Progenitor cell of endocrine pancreas (in vitro differentiated cells): ENCODE results near the gene ITIH1. TPM values are rescaled to one million over a fixed set of nuclear protein-coding genes. Genes with fewer than 3 reads are reported as not detected.

ENCODE experiments used
- DNase-seq: peaks from one replicate; pipeline ENCODE4 v3.0.0; 2021; ENCODE audit warnings: low spot score; ENCODE audit not compliant: unreplicated experiment
- H3K27ac Mint-ChIP-seq: 2 replicates; pipeline ENCODE4 v1.8.0; 2021; ENCODE audit warnings: mild to moderate bottlenecking, moderate library complexity, mixed read lengths
- H3K27me3 Mint-ChIP-seq: 2 replicates; pipeline ENCODE4 v1.8.0; 2021; ENCODE audit warnings: mixed read lengths
- H3K36me3 Mint-ChIP-seq: 2 replicates; pipeline ENCODE4 v1.8.0; 2022; ENCODE audit warnings: mixed read lengths; ENCODE audit not compliant: insufficient read depth
- H3K4me1 Mint-ChIP-seq: 2 replicates; pipeline ENCODE4 v1.8.0; 2021; ENCODE audit warnings: low read depth, mixed read lengths
- H3K4me3 Mint-ChIP-seq: 2 replicates; pipeline ENCODE4 v1.8.0; 2021; ENCODE audit warnings: low read depth, mild to moderate bottlenecking, moderate library complexity, mixed read lengths
- H3K9me3 Mint-ChIP-seq: 2 replicates; pipeline ENCODE4 v1.8.0; 2021; ENCODE audit warnings: low read depth, mixed read lengths
- total RNA-seq: library from RNA; stranded (reverse); gene quantifications from 2 replicates; pipeline ENCODE4 v1.2.1, GENCODE V29; 2021
- TF ChIP-seq, protein P1 (sequence below): fragments of 200-600 bp; sonication (generic); IDR thresholded peaks from one replicate; pipeline ENCODE4 v1.5.0; 2021; ENCODE audit warnings: antibody characterized with exemption, mild to moderate bottlenecking; ENCODE audit not compliant: unreplicated experiment

ITIH1 gene
- total RNA-seq, 1 donor from 2014 or later = 14.1 TPM

DNA sequence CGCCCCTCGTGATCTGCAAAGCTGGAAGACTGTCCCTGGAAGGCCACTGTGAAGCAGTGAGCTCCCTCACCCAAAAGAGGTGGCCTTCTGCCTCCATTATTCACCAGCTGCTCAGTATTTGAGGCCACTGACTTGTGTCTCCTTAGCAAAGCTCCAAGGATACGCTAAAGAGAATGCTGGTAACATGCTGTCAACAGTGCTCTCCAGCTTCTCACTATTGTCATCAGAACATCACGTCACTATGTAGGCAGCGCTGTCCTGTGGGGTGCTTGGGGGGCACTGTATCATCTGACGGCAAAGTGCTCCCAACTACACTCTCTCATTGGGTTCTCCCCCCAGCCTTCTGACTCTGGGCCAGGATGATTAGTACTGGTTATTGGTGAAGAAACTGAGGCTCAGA lies 38.8 kb downstream of the ITIH1 start:
- Mint-ChIP-seq H3K27me3 (no peaks in the 10 kb centered on the region), H3K27ac (no peak overlapping the region)
- DNase-seq = no peak

DNA sequence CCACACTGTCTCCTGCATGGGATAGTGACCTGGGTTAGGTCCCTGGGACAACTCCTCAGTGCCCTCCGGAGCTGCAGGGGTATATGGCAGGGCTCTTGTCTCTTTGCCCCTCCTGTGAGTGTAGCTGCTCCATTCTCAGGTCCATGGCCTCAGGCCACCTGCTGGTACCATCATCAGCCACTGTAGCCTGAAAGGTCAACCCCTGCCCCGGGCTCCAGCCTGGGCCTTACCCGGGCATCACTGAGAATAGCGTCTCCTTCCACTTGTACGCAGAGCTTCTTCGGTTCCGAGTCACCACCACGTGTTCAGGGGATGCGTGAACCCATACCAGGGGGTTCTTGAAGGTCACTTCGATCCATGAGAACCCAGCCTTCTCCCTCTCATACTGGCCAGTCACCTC lies 39.3 kb downstream of the ITIH1 start:
- H3K27me3 Mint-ChIP-seq = no peaks in the 10 kb centered on the region
- no peaks in the 10 kb centered on the region for H3K36me3 Mint-ChIP-seq
- DNase-seq = no peak
- no peak overlapping the region for H3K27ac Mint-ChIP-seq
- H3K4me3 Mint-ChIP-seq = no peak overlapping the region
- H3K4me1 Mint-ChIP-seq = peaks cover 6% of the 10 kb centered on the region
- TF ChIP-seq, protein P1, sequence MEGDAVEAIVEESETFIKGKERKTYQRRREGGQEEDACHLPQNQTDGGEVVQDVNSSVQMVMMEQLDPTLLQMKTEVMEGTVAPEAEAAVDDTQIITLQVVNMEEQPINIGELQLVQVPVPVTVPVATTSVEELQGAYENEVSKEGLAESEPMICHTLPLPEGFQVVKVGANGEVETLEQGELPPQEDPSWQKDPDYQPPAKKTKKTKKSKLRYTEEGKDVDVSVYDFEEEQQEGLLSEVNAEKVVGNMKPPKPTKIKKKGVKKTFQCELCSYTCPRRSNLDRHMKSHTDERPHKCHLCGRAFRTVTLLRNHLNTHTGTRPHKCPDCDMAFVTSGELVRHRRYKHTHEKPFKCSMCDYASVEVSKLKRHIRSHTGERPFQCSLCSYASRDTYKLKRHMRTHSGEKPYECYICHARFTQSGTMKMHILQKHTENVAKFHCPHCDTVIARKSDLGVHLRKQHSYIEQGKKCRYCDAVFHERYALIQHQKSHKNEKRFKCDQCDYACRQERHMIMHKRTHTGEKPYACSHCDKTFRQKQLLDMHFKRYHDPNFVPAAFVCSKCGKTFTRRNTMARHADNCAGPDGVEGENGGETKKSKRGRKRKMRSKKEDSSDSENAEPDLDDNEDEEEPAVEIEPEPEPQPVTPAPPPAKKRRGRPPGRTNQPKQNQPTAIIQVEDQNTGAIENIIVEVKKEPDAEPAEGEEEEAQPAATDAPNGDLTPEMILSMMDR = no peak
- H3K9me3 Mint-ChIP-seq = no peaks in the 10 kb centered on the region

More for the DNA sequence above, 38.8 kb downstream of the ITIH1 start:
- H3K4me1 Mint-ChIP-seq = peaks cover 6% of the 10 kb centered on the region
- H3K4me3 Mint-ChIP-seq = no peak overlapping the region
- TF ChIP-seq, protein P1 = no peak
- no peaks in the 10 kb centered on the region for H3K36me3 Mint-ChIP-seq
- H3K9me3 Mint-ChIP-seq = no peaks in the 10 kb centered on the region

DNA sequence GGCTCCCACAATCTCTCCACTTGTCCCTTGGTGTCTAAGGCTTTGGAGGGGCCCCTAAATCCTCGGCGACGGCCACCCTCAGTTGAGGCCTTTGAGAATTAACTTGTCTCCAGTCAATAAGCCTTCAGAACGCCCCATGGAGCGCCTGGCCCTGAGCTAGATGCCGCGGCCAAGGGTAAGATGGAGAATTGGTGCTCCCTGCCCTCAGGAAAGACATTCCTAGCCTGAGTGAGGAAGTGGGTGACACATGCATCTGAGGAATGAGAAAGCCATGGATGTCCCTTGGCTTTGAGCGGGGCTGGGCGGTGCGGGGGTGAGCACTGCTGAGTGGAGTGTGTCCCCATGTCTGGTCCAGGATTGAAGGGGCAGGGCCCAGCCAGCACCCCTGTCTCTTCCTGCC lies 39.8 kb downstream of the ITIH1 start:
- no peaks in the 10 kb centered on the region for H3K9me3 Mint-ChIP-seq
- TF ChIP-seq, protein P1 = no peak
- no peaks in the 10 kb centered on the region for H3K27me3 Mint-ChIP-seq
- DNase-seq = no peak
- no peaks in the 10 kb centered on the region for H3K36me3 Mint-ChIP-seq
- no peak overlapping the region for H3K27ac Mint-ChIP-seq
- no peak overlapping the region for H3K4me3 Mint-ChIP-seq
- peaks cover 6% of the 10 kb centered on the region for H3K4me1 Mint-ChIP-seq

DNA sequence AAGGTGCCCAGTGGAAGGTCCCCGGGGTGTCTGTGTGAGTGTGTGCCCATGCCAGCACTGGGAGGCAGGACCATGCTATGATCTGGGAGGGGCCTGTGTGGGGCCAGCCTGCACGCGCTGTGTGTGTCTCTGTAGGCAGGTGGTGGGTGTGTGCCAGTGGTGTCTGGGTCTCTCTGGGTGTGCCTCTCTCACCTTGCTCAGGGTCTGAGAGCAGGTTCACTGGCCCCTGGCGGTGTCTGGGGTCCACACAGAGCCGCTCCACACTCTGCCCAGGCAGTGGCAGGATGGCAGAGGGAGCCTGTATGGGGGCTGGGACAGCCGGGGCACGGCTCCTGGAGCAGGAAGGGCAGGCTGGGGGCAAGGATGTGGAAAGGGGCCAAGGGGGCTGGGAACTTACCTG lies 40.5 kb downstream of the ITIH1 start:
- Mint-ChIP-seq H3K4me1 (peaks cover 8% of the 10 kb centered on the region), H3K27ac (no peak overlapping the region), H3K27me3 (no peaks in the 10 kb centered on the region), H3K36me3 (no peaks in the 10 kb centered on the region), H3K9me3 (no peaks in the 10 kb centered on the region), H3K4me3 (no peak overlapping the region)
- TF ChIP-seq, protein P1 = no peak
- no peak for DNase-seq

DNA sequence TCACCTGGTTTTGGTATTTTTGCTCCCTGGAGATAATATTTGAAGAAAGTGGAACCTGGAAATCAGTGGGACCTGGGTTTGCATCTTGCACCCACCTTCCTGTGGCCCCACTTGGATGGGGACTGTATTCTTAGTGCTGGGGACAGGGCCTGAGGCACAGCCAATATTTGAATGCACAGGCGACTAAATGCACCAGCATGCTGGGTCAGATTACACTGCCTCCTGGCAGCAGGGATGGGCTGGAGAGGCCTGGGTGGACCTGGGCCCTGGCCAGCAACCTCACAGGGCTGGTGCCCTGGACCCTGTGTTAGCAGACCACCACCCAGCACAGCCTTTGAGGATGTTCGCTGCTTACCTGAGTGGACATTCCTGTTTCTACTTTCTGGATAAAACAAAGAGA lies 42.5 kb downstream of the ITIH1 start:
- H3K27ac Mint-ChIP-seq = peak overlapping the region; percentile 62
- no peaks in the 10 kb centered on the region for H3K27me3 Mint-ChIP-seq
- TF ChIP-seq, protein P1 = no peak
- H3K4me3 Mint-ChIP-seq = no peak overlapping the region
- no peaks in the 10 kb centered on the region for H3K9me3 Mint-ChIP-seq
- no peak for DNase-seq
- H3K4me1 Mint-ChIP-seq = peaks cover 8% of the 10 kb centered on the region
- H3K36me3 Mint-ChIP-seq = no peaks in the 10 kb centered on the region
